ENCODE measurements around the gene OVCH1.

OVCH1 gene

GRCh38 chr12:29528161-29528560 is 30.7 kb upstream of the OVCH1 start:
- DNase-seq (ENCODE audit: low read depth, low spot score) = no peak
- CTCF ChIA-PET = interaction anchor here (1.2 to 1.5 kb wide), 2 partner anchors 9 to 1279 kb away, joined by 3 to 11 read pairs; no protein-coding TSS in a partner anchor
- POLR2A ChIA-PET = no interaction called here
- no peak for TF ChIP-seq CTCF (IDR thresholded peaks at IDR 0.05; ENCODE audit: insufficient read depth, low read length, missing control alignments)
- H3K4me3 ChIP-seq (ENCODE audit: low read depth, low read length) = no peak overlapping the region

- DNase-seq (ENCODE audit: low read depth, low spot score) = no peak
- POLR2A ChIA-PET = no interaction called here
- CTCF ChIA-PET = interaction anchor here (0.8 to 6.0 kb wide), 4 partner anchors 9 to 1285 kb away, joined by 3 to 57 read pairs (median 3); no protein-coding TSS in a partner anchor
Measured at GRCh38 chr12:29521951-29522350, 24.5 kb upstream of the OVCH1 start.

GRCh38 chr12:29519585-29520182 is 22.2 kb upstream of the OVCH1 start:
- TF ChIP-seq CTCF (IDR thresholded peaks at IDR 0.05; ENCODE audit: insufficient read depth, low read length, missing control alignments) = peak; percentile 9
- no peak for DNase-seq (ENCODE audit: low read depth, low spot score)
- ChIA-PET POLR2A (no interaction called here), CTCF (interaction anchor here (0.6 to 6.0 kb wide), 19 partner anchors 8 to 1326 kb away, joined by 3 to 58 read pairs (median 4); no protein-coding TSS in a partner anchor)
- no peak overlapping the region for H3K4me3 ChIP-seq (ENCODE audit: low read depth, low read length)

More at GRCh38 chr12:29521951-29522350, 24.5 kb upstream of the OVCH1 start:
- no peak for TF ChIP-seq CTCF (IDR thresholded peaks at IDR 0.05; ENCODE audit: insufficient read depth, low read length, missing control alignments)
- no peak overlapping the region for H3K4me3 ChIP-seq (ENCODE audit: low read depth, low read length)

- no peak overlapping the region for H3K4me3 ChIP-seq (ENCODE audit: low read depth, low read length)
- DNase-seq (ENCODE audit: low read depth, low spot score) = no peak
- POLR2A ChIA-PET = no interaction called here
- no peak for TF ChIP-seq CTCF (IDR thresholded peaks at IDR 0.05; ENCODE audit: insufficient read depth, low read length, missing control alignments)
- CTCF ChIA-PET = interaction anchor here (0.6 to 6.0 kb wide), 13 partner anchors 9 to 1327 kb away, joined by 3 to 58 read pairs (median 5); no protein-coding TSS in a partner anchor
Measured at GRCh38 chr12:29518407-29518806, 20.9 kb upstream of the OVCH1 start.

- no peak for DNase-seq (ENCODE audit: low read depth, low spot score)
- H3K4me3 ChIP-seq (ENCODE audit: low read depth, low read length) = no peak overlapping the region
- ChIA-PET POLR2A (no interaction called here), CTCF (interaction anchor here (0.9 kb wide), 1 partner anchor 1327 kb away, joined by 3 read pairs; no protein-coding TSS in a partner anchor)
- TF ChIP-seq CTCF (IDR thresholded peaks at IDR 0.05; ENCODE audit: insufficient read depth, low read length, missing control alignments) = no peak
Measured at GRCh38 chr12:29517264-29517663, 19.8 kb upstream of the OVCH1 start.

GRCh38 chr12:29516431-29516875 is 19.0 kb upstream of the OVCH1 start:
- DNase-seq (ENCODE audit: low read depth, low spot score) = no peak
- CTCF ChIA-PET = interaction anchor here (1.0 kb wide), 1 partner anchor 443 kb away, joined by 3 read pairs; no protein-coding TSS in a partner anchor
- no peak for TF ChIP-seq CTCF (IDR thresholded peaks at IDR 0.05; ENCODE audit: insufficient read depth, low read length, missing control alignments)

More at GRCh38 chr12:29516431-29516875, 19.0 kb upstream of the OVCH1 start:
- POLR2A ChIA-PET = no interaction called here
- H3K4me3 ChIP-seq (ENCODE audit: low read depth, low read length) = no peak overlapping the region
